Brain microvascular endothelial cell (primary cell): ENCODE measurements around the gene CC2D2A.

Experiments
- DNase-seq: peaks from one replicate; pipeline ENCODE4 v3.0.0-alpha.2; 2020
- H3K27ac ChIP-seq: fragments of 250-450 bp; sonication (Bioruptor Pico); 2 replicates; pipeline ENCODE4 v1.5.1; 2020; ENCODE audit warnings: mild to moderate bottlenecking, moderate library complexity
- H3K27me3 ChIP-seq: fragments of 250-450 bp; sonication (Bioruptor Pico); replicated peaks from 2 replicates; pipeline ENCODE4 v1.5.1; 2020; ENCODE audit warnings: mild to moderate bottlenecking
- H3K36me3 ChIP-seq: fragments of 250-450 bp; sonication (Bioruptor Pico); replicated peaks from 2 replicates; pipeline ENCODE4 v1.5.1; 2020; ENCODE audit warnings: mild to moderate bottlenecking
- H3K4me3 ChIP-seq: 2 replicates; pipeline ENCODE4 v1.5.1; 2011; ENCODE audit warnings: low read depth, mild to moderate bottlenecking, control low read depth, low read length, moderate library complexity
- in situ Hi-C: cut with HindIII; loops from 2 replicates; pipeline ENCODE4 v1.10.0; 2017; ENCODE audit warnings: low sequenced_read_pairs, low pct_ligation_motif_present
- TF ChIP-seq, protein P1 (sequence below): IDR thresholded peaks from 2 replicates; pipeline ENCODE4 v1.5.1; 2011; ENCODE audit warnings: low read depth, mild to moderate bottlenecking, moderate library complexity, low read length, control low read depth, inconsistent platforms; ENCODE audit errors: missing control alignments

The CC2D2A gene

DNA sequence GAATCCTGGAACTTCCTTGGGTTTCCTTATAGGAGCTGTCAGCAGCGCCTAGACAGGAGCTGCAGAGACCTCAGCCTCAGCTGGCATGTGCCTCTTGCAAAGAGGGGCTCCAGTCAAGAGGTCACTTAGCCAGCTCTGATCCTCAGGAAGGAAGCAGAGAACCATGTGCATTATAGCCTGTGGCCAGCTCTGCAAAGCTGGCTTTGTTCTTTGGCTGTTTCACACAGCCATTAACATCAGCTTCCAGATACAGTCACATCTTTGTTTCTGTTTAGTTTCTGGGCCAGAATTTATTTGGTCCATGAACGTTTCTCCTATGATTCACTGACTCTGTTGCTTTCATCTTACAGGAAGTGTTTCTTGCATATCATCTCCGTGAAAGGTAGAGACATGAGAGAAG, 92.4 kb downstream of the CC2D2A start:
- in situ Hi-C loops = no loop called here
- TF ChIP-seq, protein P1, sequence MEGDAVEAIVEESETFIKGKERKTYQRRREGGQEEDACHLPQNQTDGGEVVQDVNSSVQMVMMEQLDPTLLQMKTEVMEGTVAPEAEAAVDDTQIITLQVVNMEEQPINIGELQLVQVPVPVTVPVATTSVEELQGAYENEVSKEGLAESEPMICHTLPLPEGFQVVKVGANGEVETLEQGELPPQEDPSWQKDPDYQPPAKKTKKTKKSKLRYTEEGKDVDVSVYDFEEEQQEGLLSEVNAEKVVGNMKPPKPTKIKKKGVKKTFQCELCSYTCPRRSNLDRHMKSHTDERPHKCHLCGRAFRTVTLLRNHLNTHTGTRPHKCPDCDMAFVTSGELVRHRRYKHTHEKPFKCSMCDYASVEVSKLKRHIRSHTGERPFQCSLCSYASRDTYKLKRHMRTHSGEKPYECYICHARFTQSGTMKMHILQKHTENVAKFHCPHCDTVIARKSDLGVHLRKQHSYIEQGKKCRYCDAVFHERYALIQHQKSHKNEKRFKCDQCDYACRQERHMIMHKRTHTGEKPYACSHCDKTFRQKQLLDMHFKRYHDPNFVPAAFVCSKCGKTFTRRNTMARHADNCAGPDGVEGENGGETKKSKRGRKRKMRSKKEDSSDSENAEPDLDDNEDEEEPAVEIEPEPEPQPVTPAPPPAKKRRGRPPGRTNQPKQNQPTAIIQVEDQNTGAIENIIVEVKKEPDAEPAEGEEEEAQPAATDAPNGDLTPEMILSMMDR = no peak
- Histone ChIP-seq H3K36me3 (peaks cover 16% of the 10 kb centered on the region), H3K27ac (no peak overlapping the region), H3K4me3 (no peak overlapping the region), H3K27me3 (no peaks in the 10 kb centered on the region)
- no peak for DNase-seq

DNA sequence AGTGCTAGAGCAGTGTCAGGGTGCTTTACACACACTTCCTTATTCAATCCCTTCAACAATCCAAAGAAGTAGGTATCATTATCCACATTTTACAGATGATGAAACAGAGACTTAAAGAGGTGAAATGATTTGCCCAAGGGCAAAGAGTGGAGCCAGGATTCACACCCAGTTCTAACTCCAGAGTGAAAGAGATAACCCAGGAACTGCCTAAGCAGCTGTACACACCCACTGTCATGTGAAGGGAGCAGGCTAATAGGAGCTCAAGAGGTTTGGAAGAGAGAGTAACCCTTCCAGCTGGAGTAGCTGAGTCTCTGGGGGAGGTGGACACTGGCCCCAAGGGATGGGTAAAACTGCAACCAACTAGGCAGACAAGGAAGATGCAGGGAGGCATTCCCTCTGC, 92.9 kb downstream of the CC2D2A start:
- Histone ChIP-seq H3K4me3 (no peak overlapping the region), H3K36me3 (peaks cover 16% of the 10 kb centered on the region), H3K27ac (no peak overlapping the region), H3K27me3 (no peaks in the 10 kb centered on the region)
- in situ Hi-C loops = no loop called here
- TF ChIP-seq, protein P1 = no peak
- no peak for DNase-seq

GRCh38 chr4:15563871-15564270, 94.2 kb downstream of the CC2D2A start:
- TF ChIP-seq, protein P1 = no peak
- peaks cover 22% of the 10 kb centered on the region for H3K36me3 ChIP-seq
- no peak overlapping the region for H3K27ac ChIP-seq
- no peak for DNase-seq
- no peaks in the 10 kb centered on the region for H3K27me3 ChIP-seq
- no peak overlapping the region for H3K4me3 ChIP-seq
- in situ Hi-C loops = no loop called here

- in situ Hi-C loops = no loop called here
- DNase-seq = no peak
- H3K4me3 ChIP-seq = no peak overlapping the region
- H3K27ac ChIP-seq = no peak overlapping the region
- TF ChIP-seq, protein P1 = no peak
- H3K27me3 ChIP-seq = no peaks in the 10 kb centered on the region
- peaks cover 16% of the 10 kb centered on the region for H3K36me3 ChIP-seq
Observed at GRCh38 chr4:15568821-15569220, 99.1 kb downstream of the CC2D2A start.

GRCh38 chr4:15569746-15570145, 100.1 kb downstream of the CC2D2A start:
- in situ Hi-C loops = no loop called here
- TF ChIP-seq, protein P1 = no peak
- no peak for DNase-seq
- Histone ChIP-seq H3K27ac (no peak overlapping the region), H3K4me3 (no peak overlapping the region), H3K36me3 (peaks cover 15% of the 10 kb centered on the region), H3K27me3 (no peaks in the 10 kb centered on the region)

DNA sequence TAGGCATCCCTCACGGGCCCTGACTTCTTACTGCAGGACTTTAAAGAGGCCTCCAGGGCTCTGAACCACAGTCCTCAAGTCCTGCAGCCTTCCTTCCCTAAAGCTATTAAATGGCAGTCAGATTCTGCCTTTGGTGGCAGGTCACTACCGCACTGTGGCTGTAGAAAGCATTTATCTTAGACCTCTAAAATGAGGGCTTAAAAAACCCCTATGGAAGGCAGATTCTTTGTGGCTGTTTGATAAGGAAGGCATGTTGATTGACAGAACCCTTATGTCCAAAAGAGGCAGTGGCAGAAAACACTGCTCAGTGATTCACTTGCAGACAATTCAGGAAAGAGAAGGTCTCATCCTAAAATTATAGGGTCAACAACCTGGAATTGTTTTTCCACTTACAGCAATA, 106.3 kb downstream of the CC2D2A start:
- no peak overlapping the region for H3K4me3 ChIP-seq
- H3K36me3 ChIP-seq = no peaks in the 10 kb centered on the region
- in situ Hi-C loops = no loop called here
- TF ChIP-seq, protein P1 = no peak
- no peaks in the 10 kb centered on the region for H3K27me3 ChIP-seq
- peak; percentile 9 for DNase-seq
- H3K27ac ChIP-seq = no peak overlapping the region
